Lower leg skin (tissue), 4 donors: ENCODE results near the gene CCDC102B. TPM values are rescaled to one million over a fixed set of nuclear protein-coding genes. Genes with fewer than 3 reads are reported as not detected.
"Not testable (repeated sequence)": the region's sequence is repeated elsewhere in the genome, so short reads cannot be mapped to it uniquely, and the experiment has no call there.

Experiments used
- DNase-seq, 2 donors: peaks; one replicate each; pipeline ENCODE4 v3.0.0-alpha.2; 2019; ENCODE audit warnings: low spot score in 2 of 2
- H3K4me3 ChIP-seq: fragments of 200-600 bp; sonication (generic); 2 replicates; pipeline ENCODE4 v1.5.1; 2017; ENCODE audit warnings: mild to moderate bottlenecking, low read depth; ENCODE audit not compliant: poor library complexity, severe bottlenecking
- POLR2A ChIP-seq, 2 donors: fragments of 450-650 bp; IDR thresholded peaks; one replicate each; pipeline ENCODE4 v1.6.1; 2016 to 2017; ENCODE audit warnings: antibody characterized with exemption in 2 of 2, mild to moderate bottlenecking in 1 of 2, moderate library complexity in 1 of 2
- WGBS, 2 donors: methylation state at CpG; one replicate each; pipeline ENCODE4 v1.1.5; 2018; 5-methylcytosine and 5-hydroxymethylcytosine counted together
- intact Hi-C: fragments of 100-400 bp; cut with DNase I; formaldehyde crosslinking; loops from one replicate; pipeline ENCODE4 v1.15.0; 2023; ENCODE audit warnings: low total_unique reads
- total RNA-seq, 4 donors: library from RNA; depleted of rRNA; stranded (reverse); fragments of >200 nt; gene quantifications; one replicate each; pipeline ENCODE4 v1.1.0, GENCODE V29; 2016
- TF ChIP-seq, protein P1 (sequence below), 3 donors: fragments of 450-650 bp; IDR thresholded peaks; one replicate each; pipeline ENCODE4 v1.5.1; 2016; ENCODE audit warnings: antibody characterized with exemption in 3 of 3, mild to moderate bottlenecking in 3 of 3, moderate library complexity in 2 of 3

Gene CCDC102B
- total RNA-seq, 4 donors from 2014 or later = 0.72 to 2.1 (median 1.5) TPM

DNA sequence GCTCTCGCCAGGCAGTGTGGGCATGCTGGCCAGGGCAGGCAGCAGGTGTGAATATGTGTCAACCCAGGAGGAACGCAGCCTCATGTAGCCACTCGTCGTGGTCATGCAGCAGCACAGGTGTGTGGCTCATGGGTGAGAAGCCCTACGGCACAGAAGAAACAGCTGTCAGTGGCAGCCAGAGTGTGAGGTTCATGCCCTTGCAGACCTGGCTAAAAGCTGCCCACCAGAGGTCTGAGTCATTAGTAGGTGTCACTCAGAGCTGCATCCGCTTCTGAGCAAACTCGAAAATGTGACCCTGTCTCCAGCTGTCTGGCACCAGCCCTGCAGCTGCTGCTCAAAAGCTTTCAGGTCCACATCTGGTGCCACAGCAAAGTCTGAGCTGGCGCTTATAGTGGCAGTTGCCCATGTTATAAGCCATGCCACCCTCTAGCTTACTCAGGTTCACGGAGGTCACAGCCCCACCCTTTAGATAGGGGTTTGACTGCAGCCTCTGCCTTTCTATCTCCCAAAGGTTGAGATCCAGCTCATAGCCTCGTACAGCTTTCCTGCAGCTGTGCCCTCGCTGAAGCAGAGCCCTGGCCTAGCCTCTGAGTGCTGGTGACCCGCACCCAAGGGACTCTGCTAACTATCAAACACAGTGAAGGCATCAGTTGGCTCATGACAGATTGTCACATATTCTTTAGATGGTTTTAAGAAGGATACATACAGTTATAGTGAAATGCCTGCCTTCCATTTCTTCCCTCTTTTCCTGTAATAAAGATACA lies 195.0 kb downstream of the CCDC102B start:
- 73 to 82% methylated on average over 11 of the region's 12 CpGs for WGBS, 2 donors
- DNase-seq = no peak
- TF ChIP-seq POLR2A (IDR thresholded peaks at IDR 0.05) = no peak
- TF ChIP-seq, protein P1, sequence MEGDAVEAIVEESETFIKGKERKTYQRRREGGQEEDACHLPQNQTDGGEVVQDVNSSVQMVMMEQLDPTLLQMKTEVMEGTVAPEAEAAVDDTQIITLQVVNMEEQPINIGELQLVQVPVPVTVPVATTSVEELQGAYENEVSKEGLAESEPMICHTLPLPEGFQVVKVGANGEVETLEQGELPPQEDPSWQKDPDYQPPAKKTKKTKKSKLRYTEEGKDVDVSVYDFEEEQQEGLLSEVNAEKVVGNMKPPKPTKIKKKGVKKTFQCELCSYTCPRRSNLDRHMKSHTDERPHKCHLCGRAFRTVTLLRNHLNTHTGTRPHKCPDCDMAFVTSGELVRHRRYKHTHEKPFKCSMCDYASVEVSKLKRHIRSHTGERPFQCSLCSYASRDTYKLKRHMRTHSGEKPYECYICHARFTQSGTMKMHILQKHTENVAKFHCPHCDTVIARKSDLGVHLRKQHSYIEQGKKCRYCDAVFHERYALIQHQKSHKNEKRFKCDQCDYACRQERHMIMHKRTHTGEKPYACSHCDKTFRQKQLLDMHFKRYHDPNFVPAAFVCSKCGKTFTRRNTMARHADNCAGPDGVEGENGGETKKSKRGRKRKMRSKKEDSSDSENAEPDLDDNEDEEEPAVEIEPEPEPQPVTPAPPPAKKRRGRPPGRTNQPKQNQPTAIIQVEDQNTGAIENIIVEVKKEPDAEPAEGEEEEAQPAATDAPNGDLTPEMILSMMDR (IDR thresholded peaks at IDR 0.05) = no peak
- intact Hi-C loops = no loop called here
- no peak overlapping the region for H3K4me3 ChIP-seq

DNA sequence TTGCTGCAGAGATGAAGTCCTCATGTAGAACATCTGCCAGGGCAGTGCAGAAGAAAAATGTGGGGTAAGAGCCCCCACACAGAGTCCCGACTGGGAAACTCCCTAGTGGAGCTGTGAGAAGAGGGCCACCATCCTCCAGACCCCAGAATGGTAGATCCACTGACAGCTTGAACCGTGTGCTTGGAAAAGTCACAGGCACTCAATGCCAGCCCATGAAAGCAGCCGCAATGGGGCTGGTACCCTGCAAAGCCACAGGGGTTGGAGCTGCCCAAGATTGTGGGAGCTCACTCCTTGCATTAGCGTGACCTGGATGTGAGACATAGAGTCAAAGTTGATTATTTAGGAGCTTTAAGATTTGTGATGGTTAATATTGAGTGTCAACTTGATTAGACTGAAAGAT lies 197.8 kb downstream of the CCDC102B start:
- H3K4me3 ChIP-seq = no peak overlapping the region
- intact Hi-C loops = no loop called here
- DNase-seq = no peak
- WGBS, 2 donors = 69 to 92% methylated on average over 4 of the region's 4 CpGs
- TF ChIP-seq, protein P1 (IDR thresholded peaks at IDR 0.05) = no peak
- TF ChIP-seq POLR2A (IDR thresholded peaks at IDR 0.05) = no peak

DNA sequence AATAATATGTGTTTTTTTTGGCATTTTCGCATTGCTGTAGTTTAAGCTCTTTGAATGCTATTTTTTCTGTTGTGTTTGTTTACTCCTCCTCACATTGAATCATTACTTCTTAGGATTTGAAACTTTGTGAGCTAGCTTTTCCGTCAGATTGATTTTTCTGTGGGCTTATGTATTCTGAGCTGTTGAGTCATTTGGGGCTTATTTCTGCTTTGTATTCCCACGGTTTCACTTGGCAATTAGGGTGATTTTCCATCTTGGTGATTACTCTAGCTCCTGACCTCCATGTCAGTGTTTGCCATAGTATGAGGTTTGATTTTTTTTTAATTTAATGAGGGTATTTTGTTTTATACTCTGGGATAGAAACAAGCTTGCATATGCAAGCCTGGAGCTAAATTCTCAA lies 200.0 kb downstream of the CCDC102B start:
- no peak for TF ChIP-seq POLR2A (IDR thresholded peaks at IDR 0.05)
- TF ChIP-seq, protein P1 (IDR thresholded peaks at IDR 0.05) = no peak
- intact Hi-C loops = no loop called here
- DNase-seq = no peak
- 69 to 78% methylated on average over 3 of the region's 3 CpGs for WGBS, 2 donors
- H3K4me3 ChIP-seq = no peak overlapping the region

DNA sequence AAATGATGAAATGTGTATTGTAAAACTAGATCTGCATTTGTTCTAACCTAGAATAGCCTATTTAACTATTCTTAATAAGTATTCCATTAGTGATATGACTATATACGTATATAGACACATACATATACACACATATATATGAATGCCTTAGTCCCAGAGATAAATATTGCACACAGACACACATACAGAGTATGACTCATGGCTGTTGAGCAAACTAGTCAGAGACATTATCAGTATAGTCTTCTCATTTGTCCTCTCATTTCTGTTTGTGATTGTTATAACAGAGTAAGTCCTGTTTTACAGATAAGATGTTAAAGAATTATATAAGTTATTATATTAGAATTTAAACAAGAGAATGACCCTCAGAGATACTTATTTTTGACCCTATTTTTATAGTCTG lies 202.5 kb downstream of the CCDC102B start:
- H3K4me3 ChIP-seq = no peak overlapping the region
- WGBS, 2 donors = 94 to 98% methylated on average over 1 of the region's 1 CpG
- TF ChIP-seq, protein P1 (IDR thresholded peaks at IDR 0.05) = no peak
- TF ChIP-seq POLR2A (IDR thresholded peaks at IDR 0.05) = no peak
- intact Hi-C loops = no loop called here
- DNase-seq = no peak

DNA sequence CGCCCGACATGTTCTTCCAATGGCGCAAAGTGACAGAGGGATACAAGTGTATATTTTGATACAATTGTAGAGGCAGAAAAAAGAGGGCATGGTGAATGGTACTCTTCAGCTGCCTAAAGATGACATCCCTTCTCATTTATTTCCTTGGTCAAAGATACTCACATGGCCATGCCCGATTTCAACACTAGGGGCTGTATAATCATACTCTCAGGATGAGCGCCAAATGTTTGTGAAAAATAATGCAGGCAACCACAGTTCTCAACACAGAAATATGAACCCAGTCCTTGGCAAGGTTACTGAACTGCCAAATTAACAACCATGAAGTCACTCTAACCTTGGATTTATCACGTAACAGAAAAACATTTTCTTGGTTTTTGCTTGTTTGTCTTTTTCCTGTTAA lies 204.4 kb downstream of the CCDC102B start:
- TF ChIP-seq, protein P1 (IDR thresholded peaks at IDR 0.05) = no peak
- TF ChIP-seq POLR2A (IDR thresholded peaks at IDR 0.05) = no peak
- no peak for DNase-seq
- intact Hi-C loops = no loop called here
- no peak overlapping the region for H3K4me3 ChIP-seq
- 93 to 95% methylated on average over 6 of the region's 6 CpGs for WGBS, 2 donors

DNA sequence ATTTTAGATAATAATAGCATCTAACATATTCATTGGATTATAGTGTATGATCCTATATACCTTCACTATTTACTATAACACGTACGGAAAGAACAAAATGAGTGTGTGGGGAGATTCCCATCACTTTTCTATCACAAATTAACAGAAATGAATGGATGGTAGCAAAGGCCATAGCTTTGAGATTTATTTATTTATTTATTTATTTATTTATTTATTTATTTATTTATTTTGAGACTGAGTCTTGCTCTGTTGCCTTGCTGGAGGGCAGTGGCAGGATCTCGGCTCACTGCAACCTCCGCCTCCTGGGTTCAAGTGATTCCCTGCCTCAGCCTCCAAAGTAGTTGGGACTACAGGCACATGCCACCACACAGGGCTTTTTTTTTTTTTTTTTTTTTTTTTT lies 208.3 kb downstream of the CCDC102B start:
- 94 to 97% methylated on average over 4 of the region's 4 CpGs for WGBS, 2 donors
- DNase-seq, H3K4me3 ChIP-seq, intact Hi-C loops: not testable (repeated sequence)
